ENCODE measurements around the gene MAMSTR. TPM values are rescaled to one million over a fixed set of nuclear protein-coding genes. Genes with fewer than 3 reads are reported as not detected.
"Not testable (repeated sequence)": the region's sequence is repeated elsewhere in the genome, so short reads cannot be mapped to it uniquely, and the experiment has no call there.

The MAMSTR gene
- total RNA-seq, 1 experiment from 2014 or later = 0.50 TPM

GRCh38 chr19:48703316-48703715 is 16.2 kb downstream of the MAMSTR start:
- DNase-seq (ENCODE audit: low read depth, low spot score) = no peak
- in situ Hi-C loops (cut with HindIII; ENCODE audit: low pct_unique_long_range_greater_than_20kb, low sequenced_read_pairs) = no loop called here

- DNase-seq (ENCODE audit: low read depth, low spot score) = no peak
- in situ Hi-C loops (cut with HindIII; ENCODE audit: low pct_unique_long_range_greater_than_20kb, low sequenced_read_pairs) = no loop called here
Measured at GRCh38 chr19:48702701-48703100, 16.8 kb downstream of the MAMSTR start.

- in situ Hi-C loops (cut with HindIII; ENCODE audit: low pct_unique_long_range_greater_than_20kb, low sequenced_read_pairs) = no loop called here
- DNase-seq (ENCODE audit: low read depth, low spot score) = peak; percentile 49
Measured at GRCh38 chr19:48698046-48698445, 21.5 kb downstream of the MAMSTR start.

GRCh38 chr19:48696353-48697010 is 23.0 kb downstream of the MAMSTR start:
- in situ Hi-C loops (cut with HindIII; ENCODE audit: low pct_unique_long_range_greater_than_20kb, low sequenced_read_pairs) = no loop called here
- DNase-seq (ENCODE audit: low read depth, low spot score) = no peak

- in situ Hi-C loops (cut with HindIII; ENCODE audit: low pct_unique_long_range_greater_than_20kb, low sequenced_read_pairs) = no loop called here
- DNase-seq (ENCODE audit: low read depth, low spot score) = no peak
Measured at GRCh38 chr19:48695743-48696352, 23.7 kb downstream of the MAMSTR start, which contains the start of gene FUT2. Gene FUT2, plus strand, starts transcription at chr19:48695971. Its CDS starts 6,986 bp downstream, at chr19:48702957.

- DNase-seq (ENCODE audit: low read depth, low spot score) = not testable (repeated sequence)
Measured at GRCh38 chr19:48693629-48694028, 25.9 kb downstream of the MAMSTR start.

GRCh38 chr19:48689449-48689848 is 30.1 kb downstream of the MAMSTR start:
- no peak for DNase-seq (ENCODE audit: low read depth, low spot score)
- in situ Hi-C loops (cut with HindIII; ENCODE audit: low pct_unique_long_range_greater_than_20kb, low sequenced_read_pairs) = no loop called here

More at GRCh38 chr19:48693629-48694028, 25.9 kb downstream of the MAMSTR start:
- in situ Hi-C loops (cut with HindIII; ENCODE audit: low pct_unique_long_range_greater_than_20kb, low sequenced_read_pairs) = not testable (repeated sequence)

GRCh38 chr19:48687776-48688175 is 31.7 kb downstream of the MAMSTR start:
- in situ Hi-C loops (cut with HindIII; ENCODE audit: low pct_unique_long_range_greater_than_20kb, low sequenced_read_pairs) = no loop called here

GRCh38 chr19:48686637-48687036 is 32.9 kb downstream of the MAMSTR start:
- in situ Hi-C loops (cut with HindIII; ENCODE audit: low pct_unique_long_range_greater_than_20kb, low sequenced_read_pairs); DNase-seq (ENCODE audit: low read depth, low spot score): not testable (repeated sequence)

More at GRCh38 chr19:48687776-48688175, 31.7 kb downstream of the MAMSTR start:
- DNase-seq (ENCODE audit: low read depth, low spot score) = no peak

- peak; percentile 58 for DNase-seq (ENCODE audit: low read depth, low spot score)
- in situ Hi-C loops (cut with HindIII; ENCODE audit: low pct_unique_long_range_greater_than_20kb, low sequenced_read_pairs) = no loop called here
Measured at GRCh38 chr19:48686088-48686487, 33.4 kb downstream of the MAMSTR start.

GRCh38 chr19:48685583-48685982 is 33.9 kb downstream of the MAMSTR start:
- DNase-seq (ENCODE audit: low read depth, low spot score) = no peak
- in situ Hi-C loops (cut with HindIII; ENCODE audit: low pct_unique_long_range_greater_than_20kb, low sequenced_read_pairs) = no loop called here

GRCh38 chr19:48683349-48683748 is 36.2 kb downstream of the MAMSTR start:
- DNase-seq (ENCODE audit: low read depth, low spot score) = no peak
- in situ Hi-C loops (cut with HindIII; ENCODE audit: low pct_unique_long_range_greater_than_20kb, low sequenced_read_pairs) = no loop called here

- in situ Hi-C loops (cut with HindIII; ENCODE audit: low pct_unique_long_range_greater_than_20kb, low sequenced_read_pairs) = no loop called here
- DNase-seq (ENCODE audit: low read depth, low spot score) = peak; percentile 28
Measured at GRCh38 chr19:48681127-48681470, 38.4 kb downstream of the MAMSTR start.

GRCh38 chr19:48680436-48681126 is 38.9 kb downstream of the MAMSTR start:
- DNase-seq (ENCODE audit: low read depth, low spot score) = no peak
- in situ Hi-C loops (cut with HindIII; ENCODE audit: low pct_unique_long_range_greater_than_20kb, low sequenced_read_pairs) = no loop called here

GRCh38 chr19:48680006-48680405 is 39.5 kb downstream of the MAMSTR start:
- in situ Hi-C loops (cut with HindIII; ENCODE audit: low pct_unique_long_range_greater_than_20kb, low sequenced_read_pairs); DNase-seq (ENCODE audit: low read depth, low spot score): not testable (repeated sequence)

GRCh38 chr19:48678201-48678600 is 41.3 kb downstream of the MAMSTR start:
- in situ Hi-C loops (cut with HindIII; ENCODE audit: low pct_unique_long_range_greater_than_20kb, low sequenced_read_pairs) = no loop called here
- no peak for DNase-seq (ENCODE audit: low read depth, low spot score)

GRCh38 chr19:48676887-48677286 is 42.6 kb downstream of the MAMSTR start:
- no peak for DNase-seq (ENCODE audit: low read depth, low spot score)
- in situ Hi-C loops (cut with HindIII; ENCODE audit: low pct_unique_long_range_greater_than_20kb, low sequenced_read_pairs) = no loop called here

GRCh38 chr19:48676487-48676886 is 43.0 kb downstream of the MAMSTR start:
- in situ Hi-C loops (cut with HindIII; ENCODE audit: low pct_unique_long_range_greater_than_20kb, low sequenced_read_pairs) = no loop called here
- DNase-seq (ENCODE audit: low read depth, low spot score) = no peak
